Urinary bladder (tissue), 4 donors: Measurements from ENCODE around the gene LSM10. TPM values are rescaled to one million over a fixed set of nuclear protein-coding genes. Genes with fewer than 3 reads are reported as not detected.

Experiments
- DNase-seq: peaks from one replicate; pipeline ENCODE4 v3.0.0-alpha.2; 2015; ENCODE audit errors: extremely low spot score
- H3K27ac ChIP-seq: one replicate; pipeline ENCODE4 v1.5.1; 2013; ENCODE audit warnings: low read depth, mild to moderate bottlenecking, moderate library complexity
- H3K36me3 ChIP-seq: one replicate; pipeline ENCODE4 v1.6.1; 2013; ENCODE audit warnings: mild to moderate bottlenecking, moderate library complexity; ENCODE audit not compliant: insufficient read depth
- H3K4me1 ChIP-seq: one replicate; pipeline ENCODE4 v1.6.1; 2013; ENCODE audit warnings: mild to moderate bottlenecking, moderate library complexity; ENCODE audit not compliant: insufficient read depth
- H3K4me3 ChIP-seq: one replicate; pipeline ENCODE4 v1.5.1; 2013; ENCODE audit warnings: low read depth, low read length
- WGBS: extraction: QIAGEN DNeasy Blood & Tissue Kit; methylation state at CpG from one replicate; pipeline ENCODE4 v1.1.7; 2013; 5-methylcytosine and 5-hydroxymethylcytosine counted together
- polyA plus RNA-seq: library from polyadenylated mRNA; stranded (reverse); fragments of 200-250 nt; gene quantifications from one replicate; pipeline ENCODE4 v1.2.3, GENCODE V29; 2013
- small RNA-seq: library from RNA; depleted of rRNA; stranded (forward); fragments of <200 nt; gene quantifications from one replicate; pipeline ENCODE3, GENCODE V24; 2014
- total RNA-seq: library from RNA; depleted of rRNA; stranded (reverse); fragments of >200 nt; gene quantifications from one replicate; pipeline ENCODE4 v1.2.3, GENCODE V29; 2014
- donor health status: healthy with polysubstance abuse.
- donor health status: healthy.

Gene LSM10
- total and polyA plus RNA-seq, 2 donors = 4.1 to 78.9 TPM

GRCh38 chr1:36346741-36347370 lies 50.9 kb downstream of the LSM10 start:
- H3K4me1 ChIP-seq = no peaks in the 10 kb centered on the region
- 88% methylated on average over 8 of the region's 8 CpGs for WGBS
- no peak overlapping the region for H3K4me3 ChIP-seq
- peaks cover 7% of the 10 kb centered on the region for H3K36me3 ChIP-seq
- DNase-seq = no peak
- H3K27ac ChIP-seq = no peak overlapping the region

GRCh38 chr1:36345353-36345752 lies 52.4 kb downstream of the LSM10 start:
- Histone ChIP-seq H3K4me3 (no peak overlapping the region), H3K36me3 (peaks cover 7% of the 10 kb centered on the region), H3K27ac (no peak overlapping the region), H3K4me1 (no peaks in the 10 kb centered on the region)
- WGBS = 89% methylated on average over 7 of the region's 7 CpGs
- DNase-seq = no peak

DNA sequence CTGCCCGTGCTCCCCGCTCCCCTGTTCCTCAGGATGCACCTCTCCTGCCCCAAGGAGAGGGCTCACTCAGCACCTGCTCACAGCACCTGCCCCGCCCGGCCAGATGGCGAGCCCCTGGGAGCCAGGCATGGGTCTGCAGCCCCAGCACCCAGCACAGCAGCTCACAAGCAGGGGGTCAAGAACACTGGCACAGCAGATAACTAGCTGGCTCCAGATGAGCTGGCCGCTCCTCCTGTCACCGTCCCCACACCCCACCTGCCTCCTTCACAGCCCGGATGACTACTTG lies 53.4 kb downstream of the LSM10 start:
- Histone ChIP-seq H3K4me3 (no peak overlapping the region), H3K36me3 (peaks cover 7% of the 10 kb centered on the region), H3K4me1 (no peaks in the 10 kb centered on the region), H3K27ac (no peak overlapping the region)
- WGBS = 88% methylated on average over 8 of the region's 8 CpGs
- DNase-seq = no peak

DNA sequence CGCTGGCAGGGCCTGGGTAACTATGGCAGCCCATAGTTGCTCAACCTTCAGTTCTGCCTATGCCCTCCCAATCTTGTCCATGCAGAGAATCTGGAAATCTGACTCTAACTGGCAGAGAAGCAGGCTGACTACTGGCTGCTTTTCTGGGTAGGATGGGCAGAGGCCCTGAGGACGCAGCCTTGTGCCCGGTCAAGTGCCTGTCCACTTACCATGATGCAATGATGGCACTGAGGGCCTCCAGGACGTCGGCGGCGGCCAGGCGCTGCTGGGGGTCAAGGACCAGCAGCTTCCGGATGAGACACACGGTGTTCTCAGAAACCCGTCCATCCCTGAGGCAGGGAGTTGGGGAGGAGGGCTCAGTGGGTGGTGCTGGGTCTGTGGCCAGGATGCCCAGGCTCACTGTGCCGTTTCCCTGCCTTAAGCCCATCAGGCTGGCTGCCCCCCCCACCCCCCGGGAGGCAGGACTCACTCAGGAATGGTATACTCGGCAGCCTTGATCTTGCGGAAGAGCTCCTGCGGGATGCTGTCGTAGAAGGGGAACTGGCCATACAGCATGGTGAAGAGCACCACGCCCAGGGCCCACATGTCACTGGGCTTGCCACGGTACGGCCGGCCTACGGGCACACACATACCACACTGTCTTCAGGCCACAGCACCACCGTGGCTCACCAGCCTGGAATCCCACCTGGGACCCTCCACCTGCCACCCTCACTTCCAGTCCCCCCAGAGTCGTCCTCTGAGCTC lies 53.9 kb downstream of the LSM10 start:
- Histone ChIP-seq H3K27ac (no peak overlapping the region), H3K4me1 (no peaks in the 10 kb centered on the region), H3K4me3 (no peak overlapping the region), H3K36me3 (peaks cover 7% of the 10 kb centered on the region)
- DNase-seq = no peak
- 92% methylated on average over 24 of the region's 24 CpGs for WGBS

Small RNA genes within 50 kb of the gene (small RNA-seq; reads per million reads assigned to genes)
- gene RNU4-27P = not detected
- 0.98 reads per million, percentile 74 among the genes with 10 or more reads in this experiment for gene SNORA63C

Other genes with a start within 250 kb of the LSM10 start
- 43.9 TPM for gene TRAPPC3, start 248.4 kb downstream of the LSM10 start, total RNA-seq
- 76.9 TPM for gene TRAPPC3, start 248.4 kb downstream of the LSM10 start, polyA plus RNA-seq
- 31.7 TPM for gene MAP7D1, start 241.7 kb downstream of the LSM10 start, total RNA-seq
- gene MAP7D1, start 241.7 kb downstream of the LSM10 start, polyA plus RNA-seq = 144 TPM
- gene THRAP3, start 173.5 kb downstream of the LSM10 start, total RNA-seq = 67.3 TPM
- gene THRAP3, start 173.5 kb downstream of the LSM10 start, polyA plus RNA-seq = 52.4 TPM
- gene SH3D21, start 91.5 kb downstream of the LSM10 start, total RNA-seq = 3.5 TPM
- gene SH3D21, start 91.5 kb downstream of the LSM10 start, polyA plus RNA-seq = 1.8 TPM
- gene EVA1B, start 74.3 kb downstream of the LSM10 start, total RNA-seq = 27.7 TPM
- 74.7 TPM for gene EVA1B, start 74.3 kb downstream of the LSM10 start, polyA plus RNA-seq
- 11.8 TPM for gene STK40, start 12.0 kb downstream of the LSM10 start, total RNA-seq
- 73.5 TPM for gene STK40, start 12.0 kb downstream of the LSM10 start, polyA plus RNA-seq
- 12.4 TPM for gene OSCP1, start 52.5 kb upstream of the LSM10 start, total RNA-seq
- 10.6 TPM for gene OSCP1, start 52.5 kb upstream of the LSM10 start, polyA plus RNA-seq
- gene MRPS15, start 66.5 kb upstream of the LSM10 start, total RNA-seq = 26.0 TPM
- gene MRPS15, start 66.5 kb upstream of the LSM10 start, polyA plus RNA-seq = 69.9 TPM
- gene CSF3R, start 85.0 kb upstream of the LSM10 start, total RNA-seq = 5.3 TPM
- gene CSF3R, start 85.0 kb upstream of the LSM10 start, polyA plus RNA-seq = 4.7 TPM